GM19372 (cell line): ENCODE results near the gene FGB.

ENCODE experiments used
- ATAC-seq: cut with Tn5 transposase; IDR thresholded peaks from one replicate; pipeline ENCODE4 v1.9.1; 2021; ENCODE audit warnings: mild to moderate bottlenecking, low read depth, moderate library complexity; ENCODE audit not compliant: unreplicated experiment

Gene FGB

DNA sequence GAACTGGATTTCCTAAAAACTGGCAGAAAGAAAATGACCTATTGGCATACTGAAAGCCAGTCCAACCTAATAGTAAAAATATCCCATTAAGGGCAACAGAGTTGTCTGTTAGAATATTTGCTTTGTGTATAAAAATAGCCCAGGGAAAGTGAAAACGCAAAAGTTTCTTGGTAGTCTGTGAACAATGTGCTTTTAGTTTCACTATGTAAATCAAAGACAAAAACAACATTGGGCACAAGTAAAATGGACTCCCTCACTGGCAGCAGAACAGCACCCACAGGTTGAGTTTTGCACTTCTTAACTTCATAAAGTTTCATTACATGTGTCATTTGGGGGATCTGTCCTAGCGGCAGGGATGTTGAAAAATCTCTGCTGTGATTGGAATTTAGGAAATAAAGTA lies 53.9 kb downstream of the FGB start:
- peak; percentile 92 for ATAC-seq

DNA sequence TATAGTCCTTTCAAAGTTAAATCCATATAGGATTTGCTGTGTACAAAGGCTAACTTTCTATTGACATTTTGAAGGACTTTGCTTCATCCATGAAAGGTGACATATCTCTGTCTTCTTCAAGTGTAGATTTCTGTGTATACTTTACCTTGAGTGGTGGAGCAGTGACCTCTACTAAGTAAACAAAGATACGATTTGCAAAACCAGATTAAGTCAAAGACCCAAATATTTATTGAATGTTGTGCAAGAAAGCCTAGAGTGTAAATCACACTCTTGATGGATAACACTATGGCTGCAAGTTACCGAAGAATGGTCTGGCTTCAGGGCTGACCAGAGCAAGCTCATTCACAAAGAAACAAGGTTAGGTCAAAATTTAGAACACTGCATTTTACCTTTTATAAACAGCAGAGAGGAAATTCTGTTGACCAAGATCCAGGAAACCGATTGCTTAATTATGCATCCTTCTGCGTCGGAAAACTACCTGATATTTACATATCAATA lies 55.1 kb downstream of the FGB start:
- ATAC-seq = no peak

DNA sequence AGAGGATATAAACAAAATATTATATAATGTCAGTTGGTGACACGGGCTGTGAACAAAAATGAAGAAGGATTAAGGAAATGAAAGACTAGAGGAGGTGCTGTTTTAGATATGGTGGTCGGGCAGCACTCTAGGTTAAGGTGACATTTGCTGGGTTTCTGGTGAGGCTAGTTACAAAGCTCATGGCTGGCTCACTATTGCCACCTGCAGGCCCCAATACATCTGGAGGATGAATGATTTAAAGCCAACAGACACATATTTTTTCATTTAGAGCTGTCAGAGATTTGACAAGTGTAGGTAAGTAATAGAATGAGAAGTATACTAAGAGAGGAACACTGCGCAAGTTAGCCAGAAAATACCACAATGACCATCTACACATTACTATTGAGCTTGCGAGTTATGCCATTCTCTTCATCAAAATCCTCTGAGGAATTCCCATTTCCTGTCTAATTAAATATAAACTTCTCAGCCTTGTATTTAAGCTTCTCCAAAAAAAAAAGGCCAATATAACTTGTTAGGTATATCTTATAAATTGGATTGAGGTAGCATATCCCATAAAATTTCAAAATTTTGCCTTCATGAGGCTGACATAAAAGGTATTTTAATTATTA lies 56.0 kb downstream of the FGB start:
- ATAC-seq = peak; percentile 47

DNA sequence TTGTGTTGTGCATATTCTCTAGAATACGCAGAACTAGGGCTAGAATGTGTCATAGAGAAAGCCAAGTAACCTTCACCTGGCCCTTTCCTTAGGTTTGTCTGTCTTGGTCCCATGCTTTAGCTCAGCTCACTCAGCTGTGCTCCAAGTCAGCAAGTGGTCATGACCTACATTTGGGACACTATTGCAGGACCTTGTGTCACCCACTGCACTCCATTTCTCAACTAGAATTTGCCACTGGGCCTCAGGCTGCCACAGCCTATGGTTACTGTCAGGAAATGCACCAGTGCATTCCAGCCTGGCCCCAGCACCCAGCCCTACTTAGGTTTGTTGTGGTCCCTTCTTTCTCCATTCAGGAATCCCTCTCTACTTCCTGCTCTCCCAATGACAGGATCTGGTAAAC lies 57.3 kb downstream of the FGB start:
- ATAC-seq = no peak
